Progenitor cell of endocrine pancreas (in vitro differentiated cells): ENCODE measurements around the gene IPCEF1. TPM values are rescaled to one million over a fixed set of nuclear protein-coding genes. Genes with fewer than 3 reads are reported as not detected.

Source experiments
- DNase-seq: peaks from one replicate; pipeline ENCODE4 v3.0.0; 2021; ENCODE audit warnings: low spot score; ENCODE audit not compliant: unreplicated experiment
- H3K27ac Mint-ChIP-seq: 2 replicates; pipeline ENCODE4 v1.8.0; 2021; ENCODE audit warnings: mild to moderate bottlenecking, moderate library complexity, mixed read lengths
- H3K27me3 Mint-ChIP-seq: 2 replicates; pipeline ENCODE4 v1.8.0; 2021; ENCODE audit warnings: mixed read lengths
- H3K36me3 Mint-ChIP-seq: 2 replicates; pipeline ENCODE4 v1.8.0; 2022; ENCODE audit warnings: mixed read lengths; ENCODE audit not compliant: insufficient read depth
- H3K4me1 Mint-ChIP-seq: 2 replicates; pipeline ENCODE4 v1.8.0; 2021; ENCODE audit warnings: low read depth, mixed read lengths
- H3K4me3 Mint-ChIP-seq: 2 replicates; pipeline ENCODE4 v1.8.0; 2021; ENCODE audit warnings: low read depth, mild to moderate bottlenecking, moderate library complexity, mixed read lengths
- H3K9me3 Mint-ChIP-seq: 2 replicates; pipeline ENCODE4 v1.8.0; 2021; ENCODE audit warnings: low read depth, mixed read lengths
- CTCF ChIP-seq: fragments of 200-600 bp; sonication (generic); IDR thresholded peaks from one replicate; pipeline ENCODE4 v1.5.0; 2021; ENCODE audit warnings: antibody characterized with exemption, mild to moderate bottlenecking; ENCODE audit not compliant: unreplicated experiment
- total RNA-seq: library from RNA; stranded (reverse); gene quantifications from 2 replicates; pipeline ENCODE4 v1.2.1, GENCODE V29; 2021

The IPCEF1 gene
- total RNA-seq, 1 donor from 2014 or later = 0.77 TPM

DNA sequence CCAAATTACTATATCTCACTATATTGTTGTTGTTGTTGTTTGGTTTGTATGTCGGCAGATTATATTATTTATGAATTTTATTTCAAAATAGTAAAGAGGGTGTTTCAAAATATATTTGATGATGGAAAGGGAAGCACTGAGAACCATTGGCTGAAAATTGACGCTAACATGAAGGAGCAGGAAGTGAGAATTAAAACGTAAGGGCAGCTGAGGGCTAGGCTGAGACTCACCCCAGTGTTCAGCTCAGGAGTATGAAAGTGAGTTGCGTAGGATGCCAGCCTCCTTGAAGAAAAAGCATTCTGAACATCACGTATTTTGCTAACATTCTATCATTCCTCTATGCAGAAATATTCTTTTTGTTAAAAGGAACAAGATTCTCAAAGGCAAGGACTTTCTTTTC, 10.7 kb upstream of the IPCEF1 start:
- Mint-ChIP-seq H3K36me3 (no peaks in the 10 kb centered on the region), H3K4me1 (peaks cover 8% of the 10 kb centered on the region)
- DNase-seq = no peak

GRCh38 chr6:154363821-154364220, 7.2 kb upstream of the IPCEF1 start:
- TF ChIP-seq CTCF = no peak
- H3K27ac Mint-ChIP-seq = no peak overlapping the region
- no peaks in the 10 kb centered on the region for H3K36me3 Mint-ChIP-seq
- no peaks in the 10 kb centered on the region for H3K4me1 Mint-ChIP-seq
- no peak overlapping the region for H3K4me3 Mint-ChIP-seq
- peaks cover 3% of the 10 kb centered on the region for H3K9me3 Mint-ChIP-seq
- no peaks in the 10 kb centered on the region for H3K27me3 Mint-ChIP-seq
- DNase-seq = no peak

More for the DNA sequence above, 10.7 kb upstream of the IPCEF1 start:
- peaks cover 3% of the 10 kb centered on the region for H3K9me3 Mint-ChIP-seq
- no peaks in the 10 kb centered on the region for H3K27me3 Mint-ChIP-seq
- no peak for TF ChIP-seq CTCF
- no peak overlapping the region for H3K4me3 Mint-ChIP-seq
- H3K27ac Mint-ChIP-seq = no peak overlapping the region

GRCh38 chr6:154361476-154361875, 4.9 kb upstream of the IPCEF1 start:
- peaks cover 3% of the 10 kb centered on the region for H3K9me3 Mint-ChIP-seq
- no peak overlapping the region for H3K27ac Mint-ChIP-seq
- H3K4me1 Mint-ChIP-seq = no peaks in the 10 kb centered on the region
- no peak for DNase-seq
- no peak overlapping the region for H3K4me3 Mint-ChIP-seq
- no peaks in the 10 kb centered on the region for H3K36me3 Mint-ChIP-seq
- H3K27me3 Mint-ChIP-seq = no peaks in the 10 kb centered on the region
- TF ChIP-seq CTCF = no peak

DNA sequence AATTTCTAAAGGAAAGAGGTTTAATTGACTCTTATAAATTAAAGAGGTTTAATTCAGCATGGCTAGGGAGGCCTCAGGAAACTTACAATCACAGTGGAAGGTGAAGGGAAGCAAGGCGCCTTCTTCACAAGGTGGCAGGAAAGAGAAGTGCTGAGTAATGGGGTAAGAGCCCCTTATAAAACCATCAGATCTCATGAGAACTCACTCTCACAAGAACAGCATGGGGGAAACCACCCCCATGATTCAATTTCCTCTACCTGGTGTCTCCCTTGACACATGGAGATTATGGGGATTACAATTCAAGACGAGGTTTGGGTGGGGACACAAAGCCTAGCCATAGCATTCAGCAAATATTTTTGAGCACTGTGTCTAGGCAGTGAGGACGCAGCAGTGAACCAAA, 3.9 kb upstream of the IPCEF1 start:
- Mint-ChIP-seq H3K4me1 (no peaks in the 10 kb centered on the region), H3K9me3 (no peaks in the 10 kb centered on the region), H3K36me3 (no peaks in the 10 kb centered on the region), H3K27me3 (no peaks in the 10 kb centered on the region), H3K4me3 (no peak overlapping the region), H3K27ac (no peak overlapping the region)
- no peak for TF ChIP-seq CTCF
- DNase-seq = no peak

GRCh38 chr6:154359679-154360078, 3.1 kb upstream of the IPCEF1 start:
- H3K27ac Mint-ChIP-seq = no peak overlapping the region
- H3K36me3 Mint-ChIP-seq = no peaks in the 10 kb centered on the region
- H3K27me3 Mint-ChIP-seq = no peaks in the 10 kb centered on the region

More at GRCh38 chr6:154359679-154360078, 3.1 kb upstream of the IPCEF1 start:
- Mint-ChIP-seq H3K4me3 (no peak overlapping the region), H3K4me1 (no peaks in the 10 kb centered on the region), H3K9me3 (no peaks in the 10 kb centered on the region)
- no peak for DNase-seq
- no peak for TF ChIP-seq CTCF
